Activated CD8-positive, alpha-beta memory T cell treated with anti-CD3 and anti-CD28 coated beads for 1 hour (primary cell): ENCODE measurements around the gene EPHA1.
A peak's percentile ranks its signal among the peaks of the same experiment; 100 is the strongest.

ENCODE experiments used
- DNase-seq, 2 donors: peaks; one replicate each; pipeline ENCODE4 v3.0.0-alpha.2; 2020; ENCODE audit warnings: low read depth in 1 of 2; ENCODE audit errors: extremely low read depth in 1 of 2

The EPHA1 gene

DNA sequence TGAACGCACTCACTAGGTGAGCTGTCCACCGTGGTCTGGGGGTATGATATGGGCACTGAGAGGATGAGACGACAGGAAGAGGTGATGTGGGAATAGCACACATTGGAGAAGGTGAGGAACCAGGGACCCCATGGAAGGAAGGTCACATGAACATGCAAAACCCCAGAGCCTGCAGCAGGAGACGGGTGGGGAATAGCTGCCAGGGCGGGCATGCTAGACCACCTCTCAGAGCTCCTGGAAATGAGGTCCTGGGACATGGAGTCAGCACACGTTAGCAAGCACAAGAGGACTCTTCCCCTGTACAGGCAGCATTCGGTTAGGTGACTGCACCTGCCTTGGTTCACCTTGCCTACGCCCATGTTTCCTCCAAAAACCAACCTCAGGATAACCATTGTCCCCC, 54.3 kb downstream of the EPHA1 start:
- no peak for DNase-seq

DNA sequence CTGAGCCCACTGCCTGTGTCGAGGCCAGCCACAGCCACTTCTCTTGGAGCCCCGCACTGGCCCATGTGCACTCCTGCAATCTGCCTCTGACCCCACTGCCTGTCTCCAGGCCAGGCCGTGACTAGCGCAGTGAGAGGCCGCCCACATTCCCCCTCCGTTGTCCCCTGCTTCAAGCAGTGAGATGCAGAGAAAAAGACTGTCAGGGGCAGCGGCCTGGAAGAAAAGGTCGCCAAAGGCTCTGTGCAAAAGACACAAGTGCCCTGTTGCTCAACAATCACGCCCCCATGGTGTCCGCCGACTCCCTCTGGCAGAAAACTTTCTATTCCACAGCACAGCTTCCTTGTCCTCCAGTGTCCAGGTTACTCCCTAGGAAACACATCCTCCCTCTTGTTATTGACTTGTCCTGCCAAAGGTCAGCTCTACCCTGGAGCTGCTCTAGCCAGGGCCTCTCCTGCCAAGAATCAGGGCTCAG, 56.1 kb downstream of the EPHA1 start:
- DNase-seq, result no peak

DNA sequence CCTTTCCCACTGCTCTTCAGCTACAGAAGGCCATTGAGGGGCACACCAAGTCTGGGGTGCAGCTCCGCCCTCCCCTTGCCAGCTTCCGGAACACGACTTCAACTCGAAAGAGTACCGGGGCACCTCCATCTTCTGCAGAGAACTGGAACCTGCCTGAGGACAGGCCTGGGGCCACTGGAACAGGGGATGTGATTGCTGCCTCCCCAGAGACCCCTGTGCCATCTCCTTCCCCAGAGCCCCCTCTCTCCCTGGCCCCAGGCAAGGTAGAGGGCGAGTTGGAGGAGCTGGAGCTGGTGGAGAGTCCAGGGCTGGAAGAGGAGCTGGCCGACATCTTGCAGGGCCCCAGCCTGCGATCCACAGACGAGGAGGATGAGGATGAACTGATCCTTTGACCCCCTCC, 57.1 kb downstream of the EPHA1 start:
- DNase-seq, result no peak

DNA sequence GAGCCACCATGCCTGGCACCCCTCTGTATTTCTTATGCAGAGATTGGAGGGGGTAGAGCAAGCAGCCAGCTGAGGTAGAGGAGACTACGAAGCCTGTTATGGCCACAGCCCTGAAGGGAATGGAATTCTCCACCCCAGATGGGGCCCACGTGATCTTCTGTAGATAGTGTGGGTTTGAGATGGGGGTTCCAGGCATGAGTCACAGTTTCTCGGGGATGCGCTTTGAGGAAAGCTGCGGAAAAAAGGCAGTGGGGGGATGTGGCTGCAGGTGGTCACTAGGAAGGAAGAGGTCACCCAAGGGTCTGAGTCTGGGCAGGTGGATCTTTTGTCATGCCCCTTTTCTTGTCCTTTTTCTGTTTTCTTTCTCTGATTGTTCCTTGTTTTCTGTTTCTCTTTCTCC, 57.6 kb downstream of the EPHA1 start:
- no peak for DNase-seq

DNA sequence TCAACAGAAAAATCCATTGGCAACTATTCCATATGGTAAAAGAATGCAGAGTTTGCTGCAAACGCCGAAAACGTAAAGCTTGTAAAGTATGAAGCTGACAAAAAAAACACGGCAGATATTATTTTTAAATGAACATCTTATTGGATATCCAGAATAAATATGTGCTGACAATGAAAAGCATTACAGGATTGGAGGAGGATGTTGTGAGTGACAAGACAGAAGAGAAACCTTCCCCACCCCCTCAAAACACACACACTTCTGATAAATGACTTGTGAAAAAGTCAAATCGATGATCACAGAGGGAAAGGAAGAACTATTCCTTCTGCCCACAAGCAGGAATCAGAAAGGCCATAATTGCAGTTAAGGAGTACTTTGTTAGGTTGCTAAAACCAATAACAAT, 60.7 kb downstream of the EPHA1 start:
- DNase-seq, result no peak

DNA sequence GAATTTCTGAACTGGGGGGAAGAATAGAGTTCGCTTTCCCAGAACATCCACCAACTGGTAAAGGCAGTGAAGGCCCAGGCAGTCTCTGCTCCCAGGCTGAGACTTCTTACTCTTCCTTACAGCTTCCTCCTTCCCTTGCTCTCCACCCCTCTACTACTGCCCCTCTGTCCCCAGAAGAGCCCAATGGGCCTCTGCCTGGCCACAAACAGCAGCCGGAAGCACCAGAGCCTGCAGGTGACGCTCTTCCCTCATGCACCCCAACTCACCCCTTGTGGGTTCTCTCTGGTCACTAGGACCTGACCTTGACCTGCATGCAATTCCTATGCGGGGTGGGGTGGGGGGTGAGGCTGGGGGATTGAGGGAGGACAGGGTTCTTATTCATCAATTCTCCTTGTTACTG, 62.6 kb downstream of the EPHA1 start:
- DNase-seq, result no peak

DNA sequence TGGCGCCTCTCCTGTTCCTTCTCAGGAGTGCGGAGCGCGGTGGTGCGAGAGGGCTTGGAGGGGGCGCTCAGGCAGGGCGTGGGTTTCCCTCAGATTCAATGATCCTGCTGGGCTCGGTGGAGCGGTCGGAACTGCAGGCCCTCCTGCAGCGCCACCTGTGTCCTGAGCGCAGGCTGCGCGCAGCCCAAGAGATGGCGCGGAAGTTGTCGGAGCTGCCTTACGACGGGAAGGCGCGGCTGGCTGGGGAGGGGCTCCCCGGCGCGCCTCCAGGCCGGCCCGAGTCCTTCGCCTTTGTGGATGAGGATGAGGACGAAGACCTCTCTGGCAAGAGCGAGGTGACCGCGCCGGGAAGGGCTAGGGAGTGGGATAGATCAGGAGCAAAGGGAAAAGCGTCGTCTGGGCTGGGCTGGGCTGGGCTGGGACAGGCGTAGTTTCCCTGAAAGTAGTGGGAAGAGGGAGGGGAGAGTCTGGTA, 63.2 kb downstream of the EPHA1 start:
- peak in 1 of 2 donors; percentile 50 for DNase-seq

DNA sequence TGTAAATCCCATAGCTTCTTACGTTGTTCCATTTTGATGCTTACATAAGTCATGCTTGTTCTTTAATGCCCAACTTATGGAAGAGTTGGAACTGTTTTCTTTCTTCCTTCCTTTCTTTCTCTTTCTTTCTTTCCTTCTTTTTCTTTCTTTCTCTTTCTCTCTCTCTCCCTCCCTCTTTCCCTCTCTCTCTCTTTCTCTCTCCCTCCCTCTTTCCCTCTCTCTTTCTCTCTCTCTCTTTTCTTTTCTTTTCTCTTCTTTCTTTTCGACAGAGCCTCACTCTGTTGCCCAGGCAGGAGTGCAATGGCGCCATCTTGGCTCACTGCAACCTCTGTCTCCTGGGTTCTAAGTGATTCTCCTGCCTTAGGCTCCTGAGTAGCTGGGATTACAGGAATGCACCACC, 65.1 kb downstream of the EPHA1 start:
- DNase-seq, result no peak

DNA sequence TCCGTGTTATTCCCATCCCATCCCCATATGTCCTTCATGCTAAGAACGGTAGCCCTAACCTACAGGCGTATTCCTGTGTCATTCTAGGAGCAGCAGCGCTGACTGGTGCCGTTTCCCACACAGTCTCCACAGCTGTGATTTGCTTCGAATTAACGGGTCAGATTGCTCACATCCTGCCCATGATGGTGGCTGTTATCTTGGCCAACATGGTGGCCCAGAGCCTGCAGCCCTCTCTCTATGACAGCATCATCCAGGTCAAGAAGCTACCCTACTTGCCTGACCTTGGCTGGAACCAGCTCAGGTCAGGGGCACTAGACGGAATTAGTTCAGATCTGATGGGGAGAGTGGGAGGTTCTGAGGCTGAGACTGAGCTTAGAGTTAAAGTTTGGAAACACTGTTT, 66.8 kb downstream of the EPHA1 start:
- no peak for DNase-seq
